ENCODE results near the gene CDCP2.

DNA sequence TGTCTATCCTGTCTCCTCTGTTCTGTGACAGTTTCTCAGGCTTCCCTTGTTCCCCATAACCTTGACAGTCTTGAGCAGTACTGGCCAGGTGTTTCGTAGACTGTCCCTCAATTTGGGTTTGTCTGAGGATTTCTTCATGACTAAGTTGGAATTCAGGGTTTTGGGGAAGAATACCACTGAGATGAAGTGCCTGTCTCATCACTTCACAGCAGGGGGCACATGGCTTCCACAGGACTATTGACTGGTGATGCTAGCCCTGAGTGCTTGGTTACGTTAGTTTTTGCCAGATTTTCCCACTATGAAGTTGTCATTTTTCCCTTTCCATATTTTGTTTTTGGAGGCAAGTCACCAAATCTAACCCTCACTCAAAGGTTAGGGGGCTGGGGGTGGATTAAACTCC is 45.7 kb downstream of the CDCP2 start:
- TF ChIP-seq, protein P1, sequence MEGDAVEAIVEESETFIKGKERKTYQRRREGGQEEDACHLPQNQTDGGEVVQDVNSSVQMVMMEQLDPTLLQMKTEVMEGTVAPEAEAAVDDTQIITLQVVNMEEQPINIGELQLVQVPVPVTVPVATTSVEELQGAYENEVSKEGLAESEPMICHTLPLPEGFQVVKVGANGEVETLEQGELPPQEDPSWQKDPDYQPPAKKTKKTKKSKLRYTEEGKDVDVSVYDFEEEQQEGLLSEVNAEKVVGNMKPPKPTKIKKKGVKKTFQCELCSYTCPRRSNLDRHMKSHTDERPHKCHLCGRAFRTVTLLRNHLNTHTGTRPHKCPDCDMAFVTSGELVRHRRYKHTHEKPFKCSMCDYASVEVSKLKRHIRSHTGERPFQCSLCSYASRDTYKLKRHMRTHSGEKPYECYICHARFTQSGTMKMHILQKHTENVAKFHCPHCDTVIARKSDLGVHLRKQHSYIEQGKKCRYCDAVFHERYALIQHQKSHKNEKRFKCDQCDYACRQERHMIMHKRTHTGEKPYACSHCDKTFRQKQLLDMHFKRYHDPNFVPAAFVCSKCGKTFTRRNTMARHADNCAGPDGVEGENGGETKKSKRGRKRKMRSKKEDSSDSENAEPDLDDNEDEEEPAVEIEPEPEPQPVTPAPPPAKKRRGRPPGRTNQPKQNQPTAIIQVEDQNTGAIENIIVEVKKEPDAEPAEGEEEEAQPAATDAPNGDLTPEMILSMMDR (IDR thresholded peaks at IDR 0.05), result no peak
- no peak for TF ChIP-seq POLR2A (IDR thresholded peaks at IDR 0.05)
